HG03175 (cell line): ENCODE data around the gene USP32.
"Not testable (repeated sequence)": the region's sequence is repeated elsewhere in the genome, so short reads cannot be mapped to it uniquely, and the experiment has no call there.

Experiments
- ATAC-seq: cut with Tn5 transposase; IDR thresholded peaks from one replicate; pipeline ENCODE4 v1.9.1; 2021; ENCODE audit warnings: mild to moderate bottlenecking, moderate library complexity; ENCODE audit not compliant: unreplicated experiment

Gene USP32

DNA sequence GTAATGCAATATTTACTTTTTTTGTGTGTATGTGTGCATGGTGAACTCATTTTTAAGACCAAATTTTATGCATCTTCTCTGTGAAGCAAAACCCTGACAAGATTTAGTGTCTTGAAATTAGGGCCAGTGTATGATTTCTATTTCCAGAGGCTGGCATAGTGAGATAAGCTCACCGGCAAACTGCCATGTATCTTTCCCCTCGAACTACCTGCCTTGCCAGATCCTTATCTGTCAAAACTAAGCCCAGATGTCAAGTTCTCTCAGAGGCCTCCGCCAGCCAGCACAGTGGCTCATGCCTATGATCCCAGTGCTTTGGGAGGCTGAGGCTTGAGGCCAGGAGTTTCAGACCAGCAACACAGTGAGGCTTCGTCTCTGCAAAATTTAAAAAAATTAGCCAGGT is 10.0 kb downstream of the USP32 start:
- ATAC-seq: no peak

DNA sequence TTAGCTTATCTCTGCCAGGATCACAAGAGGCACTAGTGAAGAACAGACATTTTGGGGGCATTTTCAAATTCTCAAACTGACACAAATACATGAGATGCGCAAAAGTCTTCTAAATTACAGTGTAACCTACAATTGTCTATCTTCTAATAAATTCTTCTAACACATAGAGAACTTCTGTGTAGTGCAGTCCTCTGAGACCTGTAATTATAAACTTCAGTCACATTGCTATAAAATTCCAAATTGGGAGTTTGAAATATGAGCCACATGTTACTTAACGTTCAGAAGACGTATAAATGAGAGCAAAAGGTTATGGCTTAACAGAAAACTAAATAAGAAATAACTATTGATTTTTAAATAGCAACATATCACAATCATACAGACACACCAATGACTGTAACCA is 12.5 kb downstream of the USP32 start:
- ATAC-seq: not testable (repeated sequence)

GRCh38 chr17:60378187-60378586 is 13.7 kb downstream of the USP32 start:
- not testable (repeated sequence) for ATAC-seq

GRCh38 chr17:60372790-60373483 is 19.0 kb downstream of the USP32 start:
- no peak for ATAC-seq

DNA sequence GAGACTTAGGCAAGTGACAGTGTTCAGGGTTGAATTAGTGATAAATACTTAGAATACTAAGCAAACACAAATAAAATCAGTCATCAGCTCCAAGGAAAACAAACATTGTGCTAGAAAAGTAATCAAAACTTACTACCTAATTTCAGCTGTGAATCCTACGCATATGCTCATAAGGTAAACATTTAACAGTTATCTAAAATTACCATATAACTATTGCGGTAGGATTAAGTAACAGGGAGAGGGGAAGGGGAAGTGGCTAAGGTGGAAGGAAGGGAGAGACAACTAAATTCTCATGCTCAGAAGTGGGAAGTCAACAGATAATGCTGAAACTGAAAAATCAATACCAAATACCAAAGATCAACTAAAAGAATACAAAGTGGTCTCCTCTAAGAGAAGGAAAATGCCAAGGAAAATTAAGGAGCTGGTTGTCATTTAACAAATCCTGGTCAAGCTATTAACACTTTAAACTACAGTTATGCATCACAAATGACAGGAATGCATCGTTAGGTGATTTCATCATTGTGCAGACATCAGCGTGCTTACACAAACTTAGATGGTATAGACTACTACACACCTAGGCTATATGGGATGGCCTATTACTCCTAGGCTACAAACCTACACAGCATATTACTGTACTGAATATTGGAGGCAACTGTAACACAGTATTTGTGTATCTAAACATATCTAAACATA is 20.0 kb downstream of the USP32 start:
- ATAC-seq: no peak

DNA sequence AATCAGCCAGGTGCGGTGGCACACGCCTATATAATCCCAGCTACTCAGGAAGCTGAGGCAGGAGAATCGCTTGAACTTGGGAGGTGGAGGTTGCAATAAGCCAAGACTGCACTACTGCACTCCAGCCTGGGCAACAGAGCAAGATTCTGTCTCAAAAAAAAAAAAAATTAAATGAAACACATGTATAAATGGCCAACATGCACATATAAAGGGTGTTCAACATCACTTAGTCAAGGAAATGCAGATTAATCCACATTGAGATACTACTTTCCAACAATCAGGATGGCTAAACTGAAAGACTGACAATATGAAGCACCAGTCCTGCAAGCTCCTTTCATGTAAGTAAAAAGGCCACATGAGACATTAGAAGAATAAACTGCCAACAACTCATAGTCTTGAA is 20.5 kb downstream of the USP32 start:
- no peak for ATAC-seq

- no peak for ATAC-seq
Measured at GRCh38 chr17:60369727-60370126, 22.2 kb downstream of the USP32 start.

DNA sequence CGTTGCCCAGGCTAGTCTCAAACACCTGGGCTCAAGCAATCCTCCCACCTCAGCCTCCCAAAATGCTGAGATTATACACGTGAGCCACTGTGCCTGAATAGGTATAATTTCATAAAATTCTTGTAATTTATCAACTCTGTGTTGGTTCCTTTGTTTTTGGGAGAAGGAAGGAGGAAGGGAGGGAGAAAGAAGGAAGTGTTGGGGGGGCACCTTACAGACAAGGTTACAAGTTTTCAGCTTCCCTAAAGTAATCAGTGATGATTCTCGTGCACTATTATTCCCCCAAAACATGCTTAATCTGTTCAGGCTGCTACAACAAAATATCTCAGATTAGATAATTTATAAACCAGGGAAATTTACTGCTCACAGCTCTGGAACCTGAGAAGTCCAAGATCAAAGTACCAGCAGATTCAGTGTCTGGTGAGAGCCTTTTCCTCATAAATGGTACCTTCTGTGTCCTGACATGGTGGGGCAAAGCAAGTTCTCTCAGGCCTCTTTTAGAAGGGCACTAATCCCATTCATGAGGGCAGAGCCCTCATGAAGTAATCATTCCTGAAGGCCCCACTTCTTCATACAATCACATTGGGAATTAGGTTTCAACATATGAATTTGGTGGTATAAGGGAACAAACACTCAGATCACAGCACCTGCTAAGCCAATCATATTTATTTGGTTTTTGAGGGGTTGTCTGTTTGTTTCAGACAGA is 28.1 kb downstream of the USP32 start:
- ATAC-seq: no peak

DNA sequence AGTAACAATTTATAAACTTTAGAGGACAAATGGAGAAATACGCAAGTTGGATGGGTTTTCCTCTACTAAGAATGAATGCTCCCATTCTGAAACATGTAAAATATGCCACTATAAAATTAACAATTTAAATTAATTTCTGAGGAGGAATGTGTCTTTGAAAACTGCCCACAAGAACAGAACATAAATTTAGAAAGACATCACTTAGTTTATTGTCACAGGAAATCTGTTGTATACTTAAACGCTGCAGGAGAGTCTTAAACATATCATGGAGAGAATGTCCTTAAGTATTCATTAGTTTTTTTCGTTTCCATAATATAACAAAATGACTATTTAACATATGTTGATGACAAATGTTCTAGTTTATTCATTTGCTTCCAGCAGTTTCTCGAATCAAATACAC is 29.6 kb downstream of the USP32 start:
- ATAC-seq: no peak

- ATAC-seq: no peak
Measured at GRCh38 chr17:60361889-60362288, 30.0 kb downstream of the USP32 start.

- ATAC-seq: no peak
Measured at GRCh38 chr17:60359415-60359814, 32.5 kb downstream of the USP32 start.

- ATAC-seq: no peak
Measured at GRCh38 chr17:60358606-60359225, 33.2 kb downstream of the USP32 start.

DNA sequence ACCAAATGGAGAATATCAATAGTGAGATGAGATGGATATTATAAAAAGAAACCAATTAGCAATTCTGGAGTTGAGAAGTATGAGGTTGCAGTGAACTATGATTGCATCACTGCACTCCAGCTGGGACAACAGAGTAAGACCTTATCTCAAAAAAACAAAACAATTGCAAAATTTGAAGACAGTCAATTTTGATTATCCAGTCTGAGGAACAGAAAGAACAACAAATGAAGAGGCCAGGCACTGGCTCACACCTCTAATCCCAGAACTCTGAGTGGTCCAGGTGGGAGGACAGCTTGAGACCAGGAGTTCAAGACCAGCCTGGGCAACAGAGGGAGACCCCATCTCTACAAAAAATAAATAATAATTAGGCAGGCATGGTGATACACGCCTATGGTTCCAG is 35.0 kb downstream of the USP32 start:
- no peak for ATAC-seq

DNA sequence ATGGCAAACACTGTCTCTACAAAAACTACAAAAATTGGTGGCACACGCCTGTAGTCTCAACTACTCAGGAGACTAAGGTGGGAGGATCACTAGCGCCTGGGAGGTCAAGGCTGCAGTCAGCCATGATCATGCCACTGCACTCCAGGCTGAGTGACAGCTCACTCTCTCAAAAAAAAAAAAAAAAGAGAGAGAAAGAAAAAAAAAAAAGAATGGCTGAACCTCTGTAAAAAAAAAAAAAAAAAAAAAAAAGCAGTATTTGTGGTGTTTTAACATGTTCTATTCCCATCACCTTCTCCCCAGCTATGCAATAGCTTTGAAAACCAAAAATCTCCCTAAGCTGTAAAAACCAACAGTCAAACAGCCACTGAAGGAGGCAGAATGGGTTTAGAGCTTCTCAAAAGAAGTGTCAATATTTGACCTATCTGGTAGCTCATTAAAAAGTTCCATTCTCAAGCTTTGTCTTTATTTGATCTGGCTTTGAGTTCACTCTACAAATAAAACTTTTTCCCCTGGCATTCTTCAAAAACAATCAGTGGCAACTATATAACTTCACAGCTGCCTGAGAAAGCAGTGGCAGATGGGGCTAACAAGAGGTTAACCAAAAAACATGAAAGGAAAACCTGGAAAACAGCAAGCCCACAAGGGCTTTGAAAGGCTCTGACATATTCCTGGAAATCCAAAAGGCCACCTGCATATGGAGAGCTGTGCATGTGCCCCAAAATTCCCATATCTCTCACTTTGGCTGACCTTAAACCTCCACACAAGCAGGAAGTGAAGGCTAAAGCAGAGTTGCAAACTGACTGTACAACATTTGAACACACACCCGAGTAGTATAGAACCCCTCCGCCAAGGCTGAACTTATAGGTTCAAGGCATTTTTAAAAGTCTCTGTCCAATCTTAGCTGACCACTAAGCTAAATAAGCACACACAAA is 36.0 kb downstream of the USP32 start:
- no peak for ATAC-seq

GRCh38 chr17:60354223-60354622 is 37.7 kb downstream of the USP32 start:
- ATAC-seq: no peak

DNA sequence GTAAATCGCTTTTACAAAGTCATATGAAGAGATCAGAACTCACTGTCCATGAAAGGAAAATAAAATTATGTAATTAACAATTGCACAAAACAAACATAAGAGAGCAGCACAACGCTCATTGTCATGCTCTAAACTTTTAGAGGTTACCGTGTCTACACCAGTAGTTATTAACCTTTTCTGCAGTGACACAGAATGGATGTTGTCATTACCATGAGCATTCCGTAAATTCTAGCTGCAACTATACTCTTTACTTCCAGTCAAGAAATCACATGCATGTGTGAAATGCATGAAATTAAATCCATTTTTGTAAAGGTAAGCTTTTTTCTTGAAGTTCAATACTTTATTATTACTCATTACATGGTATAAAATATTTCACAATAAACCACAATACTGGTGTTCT is 38.2 kb downstream of the USP32 start:
- ATAC-seq: no peak

- no peak for ATAC-seq
Measured at GRCh38 chr17:60352569-60352968, 39.4 kb downstream of the USP32 start.

DNA sequence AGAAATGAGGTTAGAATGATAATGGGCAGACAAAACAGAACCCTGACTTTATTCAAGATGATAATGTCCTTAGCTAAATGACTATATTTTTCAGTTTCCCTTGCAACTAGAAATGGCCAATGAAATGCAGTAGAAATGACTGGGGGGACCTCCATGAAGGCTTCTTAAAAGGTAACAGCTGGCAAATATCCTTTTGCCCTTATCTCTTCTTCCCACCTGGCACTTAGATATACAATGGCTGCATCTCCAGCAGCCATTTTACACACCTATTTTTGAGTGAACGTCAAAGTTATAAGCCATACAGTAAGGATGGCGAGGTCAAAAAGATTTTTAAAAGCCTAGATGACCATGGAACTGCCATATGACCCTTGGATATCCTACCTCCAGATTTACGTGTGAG is 39.9 kb downstream of the USP32 start:
- no peak for ATAC-seq

- ATAC-seq: no peak
Measured at GRCh38 chr17:60351012-60351695, 40.8 kb downstream of the USP32 start.

DNA sequence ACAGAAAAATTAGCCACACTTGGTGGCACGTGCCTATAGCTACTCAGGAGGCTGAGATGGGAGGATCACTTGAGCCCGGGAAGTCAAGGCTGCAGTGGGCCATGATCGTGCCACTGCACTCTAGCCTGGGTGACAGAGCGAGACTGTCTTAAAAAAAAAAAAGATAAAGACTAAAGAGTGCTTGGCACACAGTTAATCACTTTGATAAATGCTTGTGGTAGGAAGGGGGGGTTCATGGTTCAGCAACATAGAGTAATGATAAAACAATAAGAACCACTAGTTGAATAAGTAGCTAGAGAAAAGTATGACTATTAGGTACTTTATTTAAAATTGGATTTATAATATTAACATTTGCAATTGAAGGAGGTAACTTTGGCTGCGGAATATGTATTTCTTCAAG is 43.3 kb downstream of the USP32 start:
- ATAC-seq: no peak
